Activated CD4-positive, alpha-beta T cell treated with anti-CD3 and anti-CD28 coated beads, Interleukin-2, amount 50 U/mL, for 4 hours (primary cell): ENCODE results near the gene NPHS1.
"Not testable (repeated sequence)": the region's sequence is repeated elsewhere in the genome, so short reads cannot be mapped to it uniquely, and the experiment has no call there.

Experiments used
- DNase-seq, 2 experiments: peaks; one replicate each; pipeline ENCODE4 v3.0.0-alpha.2; 2020

The NPHS1 gene, protein sequence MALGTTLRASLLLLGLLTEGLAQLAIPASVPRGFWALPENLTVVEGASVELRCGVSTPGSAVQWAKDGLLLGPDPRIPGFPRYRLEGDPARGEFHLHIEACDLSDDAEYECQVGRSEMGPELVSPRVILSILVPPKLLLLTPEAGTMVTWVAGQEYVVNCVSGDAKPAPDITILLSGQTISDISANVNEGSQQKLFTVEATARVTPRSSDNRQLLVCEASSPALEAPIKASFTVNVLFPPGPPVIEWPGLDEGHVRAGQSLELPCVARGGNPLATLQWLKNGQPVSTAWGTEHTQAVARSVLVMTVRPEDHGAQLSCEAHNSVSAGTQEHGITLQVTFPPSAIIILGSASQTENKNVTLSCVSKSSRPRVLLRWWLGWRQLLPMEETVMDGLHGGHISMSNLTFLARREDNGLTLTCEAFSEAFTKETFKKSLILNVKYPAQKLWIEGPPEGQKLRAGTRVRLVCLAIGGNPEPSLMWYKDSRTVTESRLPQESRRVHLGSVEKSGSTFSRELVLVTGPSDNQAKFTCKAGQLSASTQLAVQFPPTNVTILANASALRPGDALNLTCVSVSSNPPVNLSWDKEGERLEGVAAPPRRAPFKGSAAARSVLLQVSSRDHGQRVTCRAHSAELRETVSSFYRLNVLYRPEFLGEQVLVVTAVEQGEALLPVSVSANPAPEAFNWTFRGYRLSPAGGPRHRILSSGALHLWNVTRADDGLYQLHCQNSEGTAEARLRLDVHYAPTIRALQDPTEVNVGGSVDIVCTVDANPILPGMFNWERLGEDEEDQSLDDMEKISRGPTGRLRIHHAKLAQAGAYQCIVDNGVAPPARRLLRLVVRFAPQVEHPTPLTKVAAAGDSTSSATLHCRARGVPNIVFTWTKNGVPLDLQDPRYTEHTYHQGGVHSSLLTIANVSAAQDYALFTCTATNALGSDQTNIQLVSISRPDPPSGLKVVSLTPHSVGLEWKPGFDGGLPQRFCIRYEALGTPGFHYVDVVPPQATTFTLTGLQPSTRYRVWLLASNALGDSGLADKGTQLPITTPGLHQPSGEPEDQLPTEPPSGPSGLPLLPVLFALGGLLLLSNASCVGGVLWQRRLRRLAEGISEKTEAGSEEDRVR (N-terminal part only)

GRCh38 chr19:35852029-35852780 lies at the start of gene NPHS1:
Gene NPHS1 (minus strand): TSS chr19:35852504. CDS start chr19:35851837, 667 bp downstream.
- no peak for DNase-seq

- no peak for DNase-seq
These were observed 48.8 kb upstream of the NPHS1 start for GRCh38 chr19:35901055-35901644.

DNA sequence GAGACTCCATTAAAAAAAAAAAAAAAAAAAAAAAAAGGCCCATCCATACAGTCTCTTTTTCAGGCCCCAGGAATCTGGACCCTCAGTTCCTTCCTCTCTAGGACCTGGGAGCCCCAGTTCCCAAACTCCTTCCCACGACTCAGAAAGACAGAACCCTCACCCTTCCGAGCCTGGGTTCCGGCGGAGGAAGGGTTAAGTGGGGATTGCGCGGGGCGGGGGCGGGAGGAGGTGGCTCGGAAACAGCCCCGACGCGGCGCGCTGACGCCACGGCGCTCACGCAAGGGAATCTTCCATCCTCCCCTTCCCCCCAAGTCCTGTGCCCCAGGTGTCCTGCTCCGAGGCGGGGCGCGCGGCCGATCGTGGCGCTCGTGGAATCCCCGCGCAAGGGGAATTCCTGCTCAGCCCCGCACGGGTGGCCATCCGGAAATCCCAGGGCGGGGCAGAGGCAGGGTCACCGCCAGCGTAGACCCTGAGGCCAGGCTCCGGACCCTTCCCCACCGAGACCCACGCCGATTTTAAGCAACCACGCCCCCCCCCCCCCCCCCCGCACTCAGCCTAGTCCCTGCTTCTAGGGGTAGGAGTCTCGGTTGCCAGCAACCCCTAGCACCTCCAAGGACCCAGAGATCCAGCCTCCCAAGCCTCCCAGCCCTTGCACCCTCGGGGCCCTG lies 47.4 kb upstream of the NPHS1 start:
- DNase-seq: peak; percentile 83 to 86

DNA sequence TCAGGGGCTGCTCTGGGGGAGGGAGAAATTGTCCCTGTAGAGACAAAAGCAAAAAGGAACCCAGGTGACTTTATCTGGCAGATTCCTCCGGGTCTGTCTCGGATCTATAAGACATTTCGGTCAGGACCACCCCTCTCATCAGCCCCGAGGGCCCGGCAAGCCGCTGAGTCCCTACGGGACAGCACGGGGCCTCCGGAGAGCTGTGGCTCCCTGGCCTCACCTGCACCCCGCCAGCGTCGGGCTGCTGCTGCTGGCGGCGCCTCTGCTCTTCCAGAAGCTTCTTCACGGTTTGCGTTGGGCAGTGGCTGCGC lies 46.1 kb upstream of the NPHS1 start:
- DNase-seq: no peak

DNA sequence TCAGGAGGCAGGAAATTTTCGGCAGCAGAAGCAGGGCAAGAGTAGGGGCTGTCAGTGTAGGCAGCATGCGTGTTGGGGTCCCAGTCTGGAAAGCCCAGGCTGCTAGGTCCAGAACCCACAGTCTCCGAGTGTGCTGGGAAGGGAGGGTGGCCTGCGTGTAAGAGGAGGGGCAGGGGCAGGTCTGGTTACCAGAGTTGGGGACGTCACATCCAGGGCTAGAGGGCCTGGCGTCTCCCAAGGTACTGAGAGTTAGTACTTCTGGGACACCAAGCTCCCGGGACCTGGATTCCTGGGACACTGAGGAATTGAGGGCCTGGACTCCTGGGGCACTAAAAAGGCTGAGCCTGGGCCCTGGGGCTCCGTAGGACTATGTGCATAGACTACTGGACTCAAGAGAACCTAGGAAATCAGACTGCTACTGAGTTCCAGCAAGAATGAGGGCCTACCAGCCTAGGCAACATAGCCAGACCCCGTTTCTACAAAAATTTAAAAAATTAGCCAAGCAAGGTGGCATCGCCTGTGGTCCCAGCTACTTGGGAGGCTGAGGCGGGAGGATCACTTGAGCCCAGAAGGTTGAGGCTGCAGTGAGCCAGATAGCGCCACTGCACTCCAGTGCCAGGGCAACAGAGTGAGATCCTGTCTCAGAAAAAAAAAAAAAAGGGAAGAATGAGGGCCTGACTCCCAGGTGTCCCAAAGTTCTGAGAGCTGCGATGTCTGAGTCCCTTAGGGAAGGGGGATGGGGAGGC lies 45.6 kb upstream of the NPHS1 start:
- no peak for DNase-seq

DNA sequence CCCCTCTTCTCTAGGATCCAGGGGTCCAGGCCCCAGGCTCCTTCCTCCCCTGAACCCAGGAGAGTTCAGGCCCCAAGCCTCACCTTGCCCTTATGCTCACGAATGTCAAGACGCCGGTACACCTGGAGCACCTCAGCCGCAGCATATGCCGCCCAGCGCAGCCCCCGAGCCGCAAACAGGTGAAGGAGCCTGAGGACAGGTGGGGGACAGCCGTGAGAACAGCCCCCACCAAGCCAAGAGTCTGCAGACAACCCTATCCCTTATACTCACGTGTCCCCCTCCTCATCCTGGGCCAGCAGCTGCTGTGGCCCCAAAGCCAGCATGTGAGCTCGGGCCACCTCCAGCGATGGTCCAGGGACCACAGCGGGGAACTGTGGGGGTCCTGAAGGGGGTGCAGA lies 44.3 kb upstream of the NPHS1 start:
- DNase-seq: no peak

DNA sequence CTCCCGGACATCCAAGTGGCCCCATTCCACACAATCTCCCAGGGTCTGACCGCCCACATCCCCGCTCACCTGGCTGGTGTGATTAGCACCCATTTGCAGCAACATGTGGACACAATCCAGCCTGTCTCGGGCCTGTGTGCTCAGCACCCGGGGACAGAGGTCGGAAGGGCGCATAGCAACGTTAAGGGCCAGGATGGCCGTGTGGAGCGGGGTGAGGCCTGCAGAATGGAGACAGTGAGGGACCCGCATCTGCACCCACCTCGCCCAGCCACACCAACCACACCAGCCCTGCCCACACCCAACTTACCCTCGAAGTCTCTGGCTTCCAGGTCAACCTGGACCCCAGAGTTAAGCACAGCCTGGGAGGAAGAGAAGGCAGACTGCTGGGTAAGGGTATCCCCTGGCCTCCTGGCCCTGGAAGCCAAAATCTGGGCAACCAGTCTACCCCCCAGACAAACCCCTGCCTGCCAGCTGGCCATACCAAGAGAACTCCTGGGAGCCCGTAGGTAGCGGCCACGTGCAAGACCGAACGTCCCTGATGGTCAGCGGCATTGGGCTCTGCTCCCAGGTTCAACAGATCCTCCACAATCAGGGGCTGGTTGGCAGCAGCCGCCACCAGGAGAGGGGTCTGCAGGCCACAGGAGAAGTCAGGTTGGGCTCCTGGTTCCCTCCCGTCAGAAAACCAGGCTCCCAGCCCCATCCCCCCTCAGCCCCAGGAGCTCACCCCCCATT lies 43.8 kb upstream of the NPHS1 start:
- no peak for DNase-seq

GRCh38 chr19:35894342-35894741 lies 42.0 kb upstream of the NPHS1 start:
- DNase-seq: no peak

GRCh38 chr19:35891819-35892218 lies 39.5 kb upstream of the NPHS1 start:
- not testable (repeated sequence) for DNase-seq

GRCh38 chr19:35890113-35890650 lies 37.9 kb upstream of the NPHS1 start:
- no peak for DNase-seq

GRCh38 chr19:35889370-35890112 lies 37.2 kb upstream of the NPHS1 start:
- no peak for DNase-seq

DNA sequence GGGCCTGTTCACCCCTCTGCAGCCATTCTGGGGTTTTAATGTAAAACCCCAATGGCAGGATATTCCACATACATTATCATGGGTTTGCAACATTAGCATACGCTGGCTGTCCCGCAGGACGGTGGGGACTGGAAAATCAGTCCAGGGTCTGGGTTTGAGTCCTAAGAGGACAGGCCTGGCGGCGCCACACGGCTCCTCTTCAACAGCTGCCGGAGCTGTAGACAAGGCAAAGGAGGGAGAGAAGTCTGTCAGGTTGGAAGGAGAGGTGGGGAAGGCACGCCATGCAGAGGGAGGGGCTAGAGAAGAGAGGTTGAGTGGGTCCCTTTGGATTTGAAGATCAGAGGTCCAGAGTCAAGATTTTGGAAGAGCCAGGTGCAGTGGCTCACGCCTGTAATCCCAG lies 36.1 kb upstream of the NPHS1 start:
- DNase-seq: no peak

DNA sequence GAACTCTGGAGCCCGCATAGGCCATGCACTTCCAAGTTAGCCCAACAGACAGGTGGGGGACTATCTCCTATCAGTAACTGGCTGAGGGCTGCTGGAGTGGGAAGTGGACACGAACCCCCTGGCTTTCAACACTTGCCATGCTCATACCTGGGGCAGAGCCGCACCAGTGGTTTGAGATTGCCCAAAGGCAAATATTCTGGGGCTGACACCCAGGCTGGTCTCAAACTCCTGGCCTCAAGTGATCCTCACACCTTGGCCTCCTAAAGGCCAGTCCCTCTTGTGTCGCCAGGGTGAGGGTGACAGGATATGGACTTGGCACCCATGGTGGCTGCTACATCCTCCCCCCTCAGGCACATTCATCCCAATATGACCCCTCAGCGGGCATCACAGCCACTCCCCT lies 34.9 kb upstream of the NPHS1 start:
- no peak for DNase-seq

DNA sequence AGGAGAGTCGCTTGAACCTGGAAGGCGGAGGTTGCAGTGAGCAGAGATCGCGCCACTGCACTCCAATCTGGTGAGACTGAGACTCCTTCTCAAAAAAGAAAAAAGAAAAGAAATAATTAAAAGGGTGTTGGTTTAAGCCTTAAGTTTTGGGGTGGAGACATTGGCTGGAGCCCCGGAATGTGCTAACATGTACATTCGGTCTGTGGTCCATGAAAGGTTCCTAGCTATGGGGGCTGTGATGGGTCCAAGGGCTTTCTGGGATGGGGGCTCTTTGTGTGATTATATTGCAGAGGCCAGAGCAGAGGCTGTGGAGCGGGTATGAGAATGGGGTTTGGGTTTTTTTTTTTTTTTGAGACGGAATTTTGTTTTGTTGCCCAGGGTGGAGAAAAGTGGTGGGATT lies 33.6 kb upstream of the NPHS1 start:
- DNase-seq: no peak

GRCh38 chr19:35885225-35885738 lies 33.0 kb upstream of the NPHS1 start:
- DNase-seq: no peak

GRCh38 chr19:35883882-35884281 lies 31.6 kb upstream of the NPHS1 start:
- DNase-seq: no peak

GRCh38 chr19:35882114-35882832 lies 30.0 kb upstream of the NPHS1 start:
- no peak for DNase-seq

- DNase-seq: peak; percentile 50 to 51
These were observed 27.5 kb upstream of the NPHS1 start for GRCh38 chr19:35879770-35880317.
